Kidney (tissue), 22 donors: ENCODE data around the gene OSR1. TPM values are rescaled to one million over a fixed set of nuclear protein-coding genes. Genes with fewer than 3 reads are reported as not detected.
A peak's percentile ranks its signal among the peaks of the same experiment; 100 is the strongest.
"Not testable (repeated sequence)": the region's sequence is repeated elsewhere in the genome, so short reads cannot be mapped to it uniquely, and the experiment has no call there.

Experiments used
- DNase-seq, 5 donors: peaks; one replicate each; pipeline ENCODE4 v3.0.0-alpha.2; 2013 to 2020
- FAIRE-seq: peaks from 2 replicates; lab custom pipeline; 2012; peaks lifted over from hg19 to GRCh38; lab: Jason Lieb, UNC
- H3K27ac ChIP-seq, 2 donors: one replicate each; pipeline ENCODE4 v1.7.0; 2013; ENCODE audit warnings: low read depth in 2 of 2, low read length in 2 of 2, inconsistent platforms in 1 of 2
- H3K27me3 ChIP-seq: one replicate; pipeline ENCODE4 v1.7.1; 2013; ENCODE audit warnings: low read length, inconsistent platforms; ENCODE audit not compliant: control insufficient read depth, insufficient read depth
- H3K36me3 ChIP-seq, 3 donors: one replicate each; pipeline versions ENCODE4 v1.7.0 to v1.7.1; 2013; ENCODE audit warnings: low read length in 3 of 3, control low read depth in 1 of 3, inconsistent platforms in 1 of 3; ENCODE audit not compliant: insufficient read depth in 3 of 3, control insufficient read depth in 2 of 3
- H3K4me1 ChIP-seq, 3 donors: one replicate each; pipeline versions ENCODE4 v1.7.0 to v1.7.1; 2013; ENCODE audit warnings: low read length in 3 of 3, inconsistent platforms in 1 of 3, low read depth in 1 of 3; ENCODE audit not compliant: control insufficient read depth in 2 of 3, insufficient read depth in 2 of 3
- H3K4me3 ChIP-seq, 3 donors: one replicate each; pipeline versions ENCODE4 v1.7.0 to v1.8.1; 2013; ENCODE audit warnings: low read length in 3 of 3, control low read depth in 1 of 3, inconsistent platforms in 1 of 3
- H3K9ac ChIP-seq, 3 donors: one replicate each; pipeline versions ENCODE4 v1.7.0 to v1.7.1; 2013; ENCODE audit warnings: low read length in 3 of 3, control low read depth in 1 of 3, inconsistent platforms in 1 of 3
- H3K9me3 ChIP-seq, 3 donors: one replicate each; pipeline versions ENCODE4 v1.7.0 to v1.7.1; 2013; ENCODE audit warnings: low read length in 3 of 3, control low read depth in 1 of 3, inconsistent platforms in 1 of 3; ENCODE audit not compliant: control insufficient read depth in 2 of 3, insufficient read depth in 1 of 3
- intact Hi-C: fragments of 100-400 bp; cut with DNase I; formaldehyde crosslinking; loops from one replicate; pipeline ENCODE4 v1.11.1; 2022
- long read RNA-seq, 10 donors: library from polyadenylated mRNA in 1 of 10; unstranded in 1 of 10; transcript quantifications; one replicate each; pipeline ENCODE4 v2.0.0 and lab custom pipeline, GENCODE V29; 2021 to 2026
- polyA plus RNA-seq: library from polyadenylated mRNA; stranded (reverse); fragments of 350-450 nt; fragmentation: Illumina TruSeq; extraction: RNeasy Lipid Tissue Mini Kit (QIAGEN cat#74804); gene quantifications from one replicate; pipeline ENCODE4 v1.2.3, GENCODE V29; 2014; ENCODE audit warnings: low read depth, low replicate concordance; ENCODE audit not compliant: insufficient read depth
- total RNA-seq: library from RNA; stranded (reverse); fragmentation: NEBNext Ultra II Directional; extraction: Animal tissue kit (Norgen Biotek cat#: 25700); gene quantifications from one replicate; pipeline ENCODE4 v1.2.1, GENCODE V29; 2021
- TF ChIP-seq, protein P1 (sequence below): IDR thresholded peaks from 3 replicates; pipeline ENCODE4 v1.5.1; 2012; ENCODE audit warnings: mild to moderate bottlenecking, moderate library complexity, borderline replicate concordance; ENCODE audit not compliant: insufficient read depth; ENCODE audit errors: extremely low read depth
- donor health status: control.
- donor health status: control.
- donor health status: control.
- donor health status: control.
- donor health status: control.
- donor health status: DM: yes; HTN: yes; CAD: no.
- donor health status: Normal renal cell carcinoma (clear cell type).

OSR1 gene
- total RNA-seq (1.6 TPM), polyA plus RNA-seq (0.99 TPM)
- long read RNA-seq, donor 1, full-length matches to known transcripts, result 2 of 2 reads
- long read RNA-seq, donor 1, partial matches to known transcripts, result 0 of 2 reads
- long read RNA-seq, donor 1, other reads (novel, unspliced or antisense), result 0 of 2 reads
- long read RNA-seq, donor 2, full-length matches to known transcripts, result 5 of 5 reads
- long read RNA-seq, donor 2, partial matches to known transcripts, result 0 of 5 reads
- long read RNA-seq, donor 2, other reads (novel, unspliced or antisense), result 0 of 5 reads
- long read RNA-seq, donor 3, full-length matches to known transcripts, result 2 of 2 reads
- long read RNA-seq, donor 3, partial matches to known transcripts, result 0 of 2 reads
- long read RNA-seq, donor 3, other reads (novel, unspliced or antisense), result 0 of 2 reads
- long read RNA-seq, donor 4, partial matches to known transcripts, result 0 of 2 reads
- long read RNA-seq, donor 4, other reads (novel, unspliced or antisense), result 0 of 2 reads
- long read RNA-seq, donor 5, full-length matches to known transcripts, result 1 of 1 reads
- long read RNA-seq, donor 5, partial matches to known transcripts, result 0 of 1 reads
- long read RNA-seq, donor 5, other reads (novel, unspliced or antisense), result 0 of 1 reads
- long read RNA-seq, donor 6, full-length matches to known transcripts, result 1 of 1 reads
- long read RNA-seq, donor 6, partial matches to known transcripts, result 0 of 1 reads
- long read RNA-seq, donor 6, other reads (novel, unspliced or antisense), result 0 of 1 reads
- long read RNA-seq, donor 7, full-length matches to known transcripts, result 2 of 3 reads
- long read RNA-seq, donor 7, partial matches to known transcripts, result 1 of 3 reads
- long read RNA-seq, donor 7, other reads (novel, unspliced or antisense), result 0 of 3 reads
- long read RNA-seq, donor 8, full-length matches to known transcripts, result 5 of 5 reads
- long read RNA-seq, donor 8, partial matches to known transcripts, result 0 of 5 reads
- long read RNA-seq, donor 8, other reads (novel, unspliced or antisense), result 0 of 5 reads
- long read RNA-seq, donor 9, full-length matches to known transcripts, result 4 of 4 reads
- long read RNA-seq, donor 9, partial matches to known transcripts, result 0 of 4 reads
- long read RNA-seq, donor 9, other reads (novel, unspliced or antisense), result 0 of 4 reads
- long read RNA-seq, donor 10, full-length matches to known transcripts, result 3 of 3 reads
- long read RNA-seq, donor 10, partial matches to known transcripts, result 0 of 3 reads
- long read RNA-seq, donor 10, other reads (novel, unspliced or antisense), result 0 of 3 reads

- FAIRE-seq (no peak), DNase-seq (peak; percentile 87 to 94 (median 93))
- TF ChIP-seq, protein P1, sequence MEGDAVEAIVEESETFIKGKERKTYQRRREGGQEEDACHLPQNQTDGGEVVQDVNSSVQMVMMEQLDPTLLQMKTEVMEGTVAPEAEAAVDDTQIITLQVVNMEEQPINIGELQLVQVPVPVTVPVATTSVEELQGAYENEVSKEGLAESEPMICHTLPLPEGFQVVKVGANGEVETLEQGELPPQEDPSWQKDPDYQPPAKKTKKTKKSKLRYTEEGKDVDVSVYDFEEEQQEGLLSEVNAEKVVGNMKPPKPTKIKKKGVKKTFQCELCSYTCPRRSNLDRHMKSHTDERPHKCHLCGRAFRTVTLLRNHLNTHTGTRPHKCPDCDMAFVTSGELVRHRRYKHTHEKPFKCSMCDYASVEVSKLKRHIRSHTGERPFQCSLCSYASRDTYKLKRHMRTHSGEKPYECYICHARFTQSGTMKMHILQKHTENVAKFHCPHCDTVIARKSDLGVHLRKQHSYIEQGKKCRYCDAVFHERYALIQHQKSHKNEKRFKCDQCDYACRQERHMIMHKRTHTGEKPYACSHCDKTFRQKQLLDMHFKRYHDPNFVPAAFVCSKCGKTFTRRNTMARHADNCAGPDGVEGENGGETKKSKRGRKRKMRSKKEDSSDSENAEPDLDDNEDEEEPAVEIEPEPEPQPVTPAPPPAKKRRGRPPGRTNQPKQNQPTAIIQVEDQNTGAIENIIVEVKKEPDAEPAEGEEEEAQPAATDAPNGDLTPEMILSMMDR, result no peak
- peak within 1 kb of the TSS in 2 of 3 donors; percentile 25 to 51 for H3K9ac ChIP-seq
- H3K4me3 ChIP-seq, result peak within 1 kb of the TSS; percentile 53 to 71 (median 67)
- intact Hi-C loops, result no loop called here
- H3K4me1 ChIP-seq, result peaks cover 0 to 24% (median 10%) of the 10 kb centered on the region in 3 donors
- H3K9me3 ChIP-seq, result no peaks in the 10 kb centered on the region
- H3K27me3 ChIP-seq, result peaks cover 52% of the 10 kb centered on the region
- peak within 1 kb of the TSS in 1 of 2 donors; percentile 10 for H3K27ac ChIP-seq
- H3K36me3 ChIP-seq, result no peaks in the 10 kb centered on the region
These were observed at the start of gene OSR1 for GRCh38 chr2:19358242-19359020. TSS of gene OSR1 (minus strand) at chr2:19358623. CDS start at chr2:19353805, 4,818 bp downstream.

- H3K4me3 ChIP-seq, result no peak overlapping the region
- H3K27me3 ChIP-seq, result no peaks in the 10 kb centered on the region
- intact Hi-C loops, result no loop called here
- no peaks in the 10 kb centered on the region for H3K36me3 ChIP-seq
- H3K4me1 ChIP-seq, result no peaks in the 10 kb centered on the region
- H3K9ac ChIP-seq, result no peak overlapping the region
- H3K9me3 ChIP-seq, result no peaks in the 10 kb centered on the region
- DNase-seq, result no peak
- FAIRE-seq, result no peak
- H3K27ac ChIP-seq, result no peak overlapping the region
- TF ChIP-seq, protein P1, result no peak
These were observed 45.4 kb upstream of the OSR1 start for GRCh38 chr2:19403785-19404184.

DNA sequence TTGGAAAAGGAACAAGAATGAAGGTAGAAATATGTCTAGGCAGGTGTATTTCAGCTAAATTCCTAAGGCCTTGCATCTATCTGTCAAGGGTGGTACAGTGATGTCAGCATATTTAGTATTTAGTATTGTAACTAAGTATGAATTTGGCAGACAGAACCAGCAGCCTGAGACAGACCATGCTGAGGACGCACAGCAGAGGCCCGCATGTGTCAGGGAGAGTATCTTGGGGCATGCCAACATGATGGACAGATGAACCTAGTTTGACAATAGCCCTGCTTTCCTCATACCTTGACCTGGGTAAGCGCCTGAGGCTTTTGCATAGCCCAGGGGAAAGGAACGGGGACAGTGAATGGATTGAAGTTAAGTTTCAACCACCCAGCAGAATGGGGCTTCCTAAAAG lies 33.8 kb upstream of the OSR1 start:
- no peak for DNase-seq
- Histone ChIP-seq H3K9ac (no peak overlapping the region), H3K4me1 (no peaks in the 10 kb centered on the region), H3K27me3 (no peaks in the 10 kb centered on the region), H3K36me3 (no peaks in the 10 kb centered on the region), H3K27ac (no peak overlapping the region), H3K9me3 (no peaks in the 10 kb centered on the region), H3K4me3 (no peak overlapping the region)
- TF ChIP-seq, protein P1, result no peak
- intact Hi-C loops, result no loop called here
- no peak for FAIRE-seq

DNA sequence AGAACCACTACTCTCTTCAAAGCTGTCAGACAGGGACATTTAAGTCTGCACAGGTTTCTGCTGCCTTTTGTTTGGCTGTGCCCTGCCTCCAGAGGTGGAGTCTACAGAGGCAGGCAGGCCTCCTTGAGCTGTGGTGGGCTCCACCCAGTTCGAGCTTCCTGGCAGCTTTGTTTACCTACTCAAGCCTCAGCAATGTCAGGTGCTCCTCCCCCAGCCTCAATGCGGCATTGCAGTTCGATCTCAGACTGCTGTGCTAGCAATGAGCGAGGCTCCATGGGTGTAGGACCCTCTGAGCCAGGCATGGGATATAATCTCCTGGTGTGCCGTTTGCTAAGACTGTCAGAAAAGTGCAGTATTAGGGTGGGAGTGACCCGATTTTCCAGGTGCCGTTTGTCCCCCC lies 31.0 kb upstream of the OSR1 start:
- H3K4me3 ChIP-seq, H3K4me1 ChIP-seq, DNase-seq, intact Hi-C loops, H3K27ac ChIP-seq, FAIRE-seq, H3K27me3 ChIP-seq, H3K9me3 ChIP-seq, H3K36me3 ChIP-seq, H3K9ac ChIP-seq: not testable (repeated sequence)
